Adrenal gland (tissue), 5 donors: ENCODE measurements around the gene AP1B1.

Experiments
- POLR2A ChIP-seq, 2 donors: fragments of 450-650 bp; IDR thresholded peaks; one replicate each; pipeline ENCODE4 v1.6.1; 2017; ENCODE audit warnings: antibody characterized with exemption in 2 of 2, mild to moderate bottlenecking in 2 of 2, moderate library complexity in 1 of 2
- TF ChIP-seq, protein P1 (sequence below), 6 experiments: fragments of 450-650 bp in 4 of 6; fragments of 200-600 bp in 2 of 6; sonication (generic) in 1 of 6; IDR thresholded peaks; 1 replicate in 5 of 6; 2 replicates in 1 of 6; pipeline versions ENCODE4 v1.5.1 to v1.8.0; 2016 to 2021; ENCODE audit warnings: antibody characterized with exemption in 6 of 6, mild to moderate bottlenecking in 2 of 6, moderate library complexity in 1 of 6
- donor health status: DM: no; HTN: no; CAD: no.

DNA sequence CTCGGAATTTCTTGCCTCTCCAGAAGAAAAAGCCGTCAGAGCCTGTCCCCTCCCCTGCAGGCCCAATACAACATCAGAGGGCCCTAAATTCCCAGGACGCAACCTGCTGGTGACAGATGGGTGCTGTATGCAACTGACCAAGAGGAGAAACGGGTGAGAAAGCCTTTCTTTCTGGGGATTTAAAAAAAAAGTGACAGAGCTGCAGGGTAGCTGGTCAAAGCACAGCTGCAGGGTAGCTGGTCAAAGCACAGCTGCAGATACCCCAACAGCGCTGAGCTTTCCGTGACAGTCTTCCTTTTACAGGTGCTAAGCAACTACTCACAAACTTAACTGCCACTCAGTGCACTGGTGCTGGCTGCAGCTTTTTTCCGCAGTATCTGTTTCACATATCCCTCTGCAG is 17.8 kb downstream of the AP1B1 start:
- TF ChIP-seq POLR2A (IDR thresholded peaks at IDR 0.05): no peak
- TF ChIP-seq, protein P1, sequence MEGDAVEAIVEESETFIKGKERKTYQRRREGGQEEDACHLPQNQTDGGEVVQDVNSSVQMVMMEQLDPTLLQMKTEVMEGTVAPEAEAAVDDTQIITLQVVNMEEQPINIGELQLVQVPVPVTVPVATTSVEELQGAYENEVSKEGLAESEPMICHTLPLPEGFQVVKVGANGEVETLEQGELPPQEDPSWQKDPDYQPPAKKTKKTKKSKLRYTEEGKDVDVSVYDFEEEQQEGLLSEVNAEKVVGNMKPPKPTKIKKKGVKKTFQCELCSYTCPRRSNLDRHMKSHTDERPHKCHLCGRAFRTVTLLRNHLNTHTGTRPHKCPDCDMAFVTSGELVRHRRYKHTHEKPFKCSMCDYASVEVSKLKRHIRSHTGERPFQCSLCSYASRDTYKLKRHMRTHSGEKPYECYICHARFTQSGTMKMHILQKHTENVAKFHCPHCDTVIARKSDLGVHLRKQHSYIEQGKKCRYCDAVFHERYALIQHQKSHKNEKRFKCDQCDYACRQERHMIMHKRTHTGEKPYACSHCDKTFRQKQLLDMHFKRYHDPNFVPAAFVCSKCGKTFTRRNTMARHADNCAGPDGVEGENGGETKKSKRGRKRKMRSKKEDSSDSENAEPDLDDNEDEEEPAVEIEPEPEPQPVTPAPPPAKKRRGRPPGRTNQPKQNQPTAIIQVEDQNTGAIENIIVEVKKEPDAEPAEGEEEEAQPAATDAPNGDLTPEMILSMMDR (IDR thresholded peaks at IDR 0.05): no peak
